ENCODE measurements around the gene PLPPR2. TPM values are rescaled to one million over a fixed set of nuclear protein-coding genes. Genes with fewer than 3 reads are reported as not detected.

PLPPR2 gene
- total RNA-seq, 1 donor from 2014 or later, result 15.9 TPM

DNA sequence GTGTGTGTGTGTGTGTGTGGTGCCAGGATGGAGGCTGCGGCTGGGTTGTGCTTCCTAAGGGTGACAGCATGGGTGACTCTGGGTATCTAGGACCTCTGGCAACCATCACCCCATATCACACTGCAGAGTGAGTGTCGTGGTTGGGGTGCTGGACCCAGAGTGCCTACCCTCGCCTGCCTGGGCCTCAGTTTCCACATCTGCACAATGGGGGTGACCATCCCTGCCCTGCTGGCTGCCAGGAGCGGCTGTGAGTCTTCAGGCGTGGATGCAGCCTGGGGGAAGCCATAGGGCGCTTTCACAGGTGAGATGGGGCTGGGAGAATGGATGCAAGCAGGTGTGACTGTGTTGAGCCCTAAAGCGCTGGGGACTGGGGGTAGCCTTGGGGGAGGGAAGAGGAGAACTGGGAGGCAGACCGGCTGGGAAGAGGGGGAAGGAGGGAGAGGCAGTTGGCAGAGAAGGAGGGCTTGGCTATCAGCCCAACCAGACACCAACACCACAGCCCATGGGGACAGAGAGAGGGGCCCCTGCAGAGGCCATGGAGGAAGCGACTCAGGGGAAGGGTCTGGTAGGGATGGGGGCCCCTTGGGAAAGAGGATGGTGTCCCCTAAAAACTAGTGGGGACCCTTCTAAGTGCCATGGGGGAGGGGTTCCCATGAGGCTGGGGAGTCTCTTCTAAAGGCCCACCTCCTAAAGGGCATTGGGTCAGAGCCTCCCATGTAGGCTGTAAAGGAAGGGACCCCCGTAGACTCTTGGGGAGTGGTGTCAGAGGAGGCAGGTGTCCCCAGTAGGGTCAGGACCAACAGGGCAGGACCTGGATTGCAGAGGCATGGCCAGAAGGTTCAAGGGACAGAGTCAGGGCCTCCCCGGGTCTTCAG, 1.7 kb downstream of the PLPPR2 start:
- Mint-ChIP-seq H3K36me3 (no peaks in the 10 kb centered on the region), H3K9me3 (no peaks in the 10 kb centered on the region), H3K4me1 (ENCODE audit: unreplicated experiment) (peaks cover 13% of the 10 kb centered on the region), H3K27me3 (peaks cover 38% of the 10 kb centered on the region), H3K4me3 (peak overlapping the region; percentile 88), H3K27ac (no peak overlapping the region)
- DNase-seq (ENCODE audit: extremely low spot score, unreplicated experiment), result no peak
- TF ChIP-seq, protein P1, sequence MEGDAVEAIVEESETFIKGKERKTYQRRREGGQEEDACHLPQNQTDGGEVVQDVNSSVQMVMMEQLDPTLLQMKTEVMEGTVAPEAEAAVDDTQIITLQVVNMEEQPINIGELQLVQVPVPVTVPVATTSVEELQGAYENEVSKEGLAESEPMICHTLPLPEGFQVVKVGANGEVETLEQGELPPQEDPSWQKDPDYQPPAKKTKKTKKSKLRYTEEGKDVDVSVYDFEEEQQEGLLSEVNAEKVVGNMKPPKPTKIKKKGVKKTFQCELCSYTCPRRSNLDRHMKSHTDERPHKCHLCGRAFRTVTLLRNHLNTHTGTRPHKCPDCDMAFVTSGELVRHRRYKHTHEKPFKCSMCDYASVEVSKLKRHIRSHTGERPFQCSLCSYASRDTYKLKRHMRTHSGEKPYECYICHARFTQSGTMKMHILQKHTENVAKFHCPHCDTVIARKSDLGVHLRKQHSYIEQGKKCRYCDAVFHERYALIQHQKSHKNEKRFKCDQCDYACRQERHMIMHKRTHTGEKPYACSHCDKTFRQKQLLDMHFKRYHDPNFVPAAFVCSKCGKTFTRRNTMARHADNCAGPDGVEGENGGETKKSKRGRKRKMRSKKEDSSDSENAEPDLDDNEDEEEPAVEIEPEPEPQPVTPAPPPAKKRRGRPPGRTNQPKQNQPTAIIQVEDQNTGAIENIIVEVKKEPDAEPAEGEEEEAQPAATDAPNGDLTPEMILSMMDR (conservative IDR thresholded peaks at IDR 0.05), result no peak

DNA sequence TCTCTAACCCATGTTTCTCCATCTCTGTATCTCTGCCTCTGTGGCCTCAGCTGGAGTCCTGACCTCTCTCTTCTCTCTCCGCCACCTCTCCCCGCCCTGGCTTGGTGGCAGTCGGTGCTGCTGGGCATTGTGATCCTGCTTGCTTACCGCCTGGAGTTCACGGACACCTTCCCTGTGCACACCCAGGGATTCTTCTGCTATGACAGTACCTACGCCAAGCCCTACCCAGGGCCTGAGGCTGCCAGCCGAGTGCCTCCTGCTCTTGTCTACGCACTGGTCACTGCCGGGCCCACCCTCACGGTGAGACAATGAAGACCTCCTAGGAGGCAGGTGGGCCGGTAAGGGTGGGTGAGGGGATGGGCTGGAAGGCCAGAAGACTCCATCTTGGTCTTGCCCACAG, 4.2 kb downstream of the PLPPR2 start:
- Mint-ChIP-seq H3K9me3 (no peaks in the 10 kb centered on the region), H3K27me3 (peaks cover 40% of the 10 kb centered on the region), H3K27ac (no peak overlapping the region), H3K4me1 (ENCODE audit: unreplicated experiment) (peaks cover 13% of the 10 kb centered on the region), H3K4me3 (peak overlapping the region; percentile 36), H3K36me3 (no peaks in the 10 kb centered on the region)
- DNase-seq (ENCODE audit: extremely low spot score, unreplicated experiment), result no peak
- TF ChIP-seq, protein P1 (conservative IDR thresholded peaks at IDR 0.05), result no peak

DNA sequence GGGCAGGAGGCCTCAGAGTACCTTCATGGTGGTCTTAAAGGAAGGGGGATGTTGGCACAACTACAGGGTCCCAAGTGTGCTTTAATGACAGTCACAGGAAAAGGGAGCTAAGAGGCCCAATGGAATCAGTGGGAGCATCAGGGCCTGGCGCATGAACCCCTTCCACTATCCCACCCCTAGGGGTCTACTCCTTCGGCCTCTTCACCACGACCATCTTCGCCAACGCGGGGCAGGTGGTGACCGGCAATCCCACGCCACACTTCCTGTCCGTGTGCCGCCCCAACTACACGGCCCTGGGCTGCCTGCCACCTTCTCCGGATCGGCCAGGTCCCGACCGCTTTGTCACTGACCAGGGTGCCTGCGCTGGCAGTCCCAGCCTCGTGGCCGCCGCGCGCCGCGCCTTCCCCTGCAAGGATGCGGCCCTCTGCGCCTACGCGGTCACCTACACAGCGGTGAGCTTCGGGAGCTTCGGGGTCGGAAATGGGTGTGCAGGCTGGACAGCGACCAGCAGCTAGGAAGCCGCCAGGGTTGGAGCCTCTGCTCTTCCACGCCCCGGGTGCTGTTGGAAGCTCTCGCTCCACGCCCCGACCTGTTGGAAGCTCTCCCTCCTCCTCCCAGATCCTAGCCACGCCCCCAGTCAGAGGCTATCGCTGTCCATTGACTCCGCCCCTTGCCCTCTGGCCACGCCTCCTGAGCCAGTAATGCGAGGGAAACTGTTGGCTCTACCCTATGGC, 6.0 kb downstream of the PLPPR2 start:
- TF ChIP-seq, protein P1 (conservative IDR thresholded peaks at IDR 0.05), result peak; percentile 42
- Mint-ChIP-seq H3K9me3 (no peaks in the 10 kb centered on the region), H3K4me3 (peak overlapping the region; percentile 78), H3K27me3 (peaks cover 34% of the 10 kb centered on the region), H3K27ac (peak overlapping the region; percentile 69), H3K36me3 (no peaks in the 10 kb centered on the region), H3K4me1 (ENCODE audit: unreplicated experiment) (peaks cover 6% of the 10 kb centered on the region)
- DNase-seq (ENCODE audit: extremely low spot score, unreplicated experiment), result no peak

DNA sequence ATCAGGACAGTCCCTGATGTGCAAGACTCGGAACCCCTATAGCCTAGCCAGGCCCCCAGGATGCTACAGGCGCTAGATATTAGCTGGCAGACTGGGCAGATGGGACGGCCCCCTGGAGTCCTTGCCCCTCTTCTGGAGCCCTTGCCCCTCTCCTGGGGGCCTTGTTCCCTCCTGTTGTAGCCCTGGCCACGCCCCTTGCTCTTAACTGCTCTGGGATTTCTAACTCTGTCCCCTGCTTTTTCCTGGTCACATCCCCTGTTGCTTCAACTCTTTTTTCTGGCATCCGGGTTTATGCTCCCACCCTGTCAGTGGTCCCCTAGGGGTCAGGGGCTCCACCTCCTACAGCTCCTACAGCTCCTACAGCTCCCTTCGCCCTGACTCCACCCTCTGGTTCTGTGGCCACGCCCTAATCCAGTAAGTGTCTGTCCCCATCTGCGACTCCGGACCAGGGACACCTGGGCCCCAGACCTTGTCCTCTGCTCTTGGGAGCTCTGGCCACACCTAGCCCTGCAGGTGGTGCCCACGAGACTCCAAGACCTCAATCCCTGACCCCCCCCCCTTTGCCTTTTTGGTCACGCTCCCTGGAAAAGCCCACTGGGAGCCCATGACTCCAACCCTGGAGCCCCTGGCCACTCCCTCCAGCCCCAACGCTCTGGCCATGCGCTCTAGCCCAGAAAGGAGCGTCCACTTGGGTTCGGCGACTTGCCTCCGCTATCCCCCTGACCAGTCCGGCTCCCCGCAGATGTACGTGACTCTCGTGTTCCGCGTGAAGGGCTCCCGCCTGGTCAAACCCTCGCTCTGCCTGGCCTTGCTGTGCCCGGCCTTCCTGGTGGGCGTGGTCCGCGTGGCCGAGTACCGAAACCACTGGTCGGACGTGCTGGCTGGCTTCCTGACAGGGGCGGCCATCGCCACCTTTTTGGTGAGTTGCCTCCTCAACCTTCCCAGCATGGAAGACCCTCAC, 6.8 kb downstream of the PLPPR2 start:
- peaks cover 31% of the 10 kb centered on the region for H3K27me3 Mint-ChIP-seq
- DNase-seq (ENCODE audit: extremely low spot score, unreplicated experiment), result no peak
- peak overlapping the region; percentile 69 for H3K27ac Mint-ChIP-seq

More for the DNA sequence above, 6.8 kb downstream of the PLPPR2 start:
- H3K36me3 Mint-ChIP-seq, result no peaks in the 10 kb centered on the region
- peak overlapping the region; percentile 78 for H3K4me3 Mint-ChIP-seq
- peaks cover 4% of the 10 kb centered on the region for H3K4me1 Mint-ChIP-seq (ENCODE audit: unreplicated experiment)
- H3K9me3 Mint-ChIP-seq, result no peaks in the 10 kb centered on the region
- TF ChIP-seq, protein P1 (conservative IDR thresholded peaks at IDR 0.05), result no peak
